ENCODE results near the gene TOR1B.

Gene TOR1B

DNA sequence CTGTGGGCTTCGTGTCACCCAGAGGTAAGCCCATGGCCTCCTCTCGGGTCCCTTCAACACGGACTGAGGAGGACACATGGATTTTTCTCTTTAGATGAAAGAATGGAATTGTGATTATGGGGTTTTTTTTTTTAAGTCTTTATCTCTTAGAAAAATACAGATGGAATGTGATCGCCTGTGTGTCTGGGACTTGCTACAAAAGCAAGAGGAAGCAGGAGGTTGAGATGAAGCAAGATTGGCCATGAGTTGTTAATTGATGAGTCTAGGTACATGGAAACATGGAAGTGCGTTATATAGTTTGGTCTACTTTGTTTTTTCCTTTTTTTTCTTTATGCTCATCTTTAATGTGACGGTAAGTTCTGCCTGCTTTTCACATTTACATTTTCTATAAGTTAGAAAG, 46.9 kb downstream of the TOR1B start:
- DNase-seq, result no peak

DNA sequence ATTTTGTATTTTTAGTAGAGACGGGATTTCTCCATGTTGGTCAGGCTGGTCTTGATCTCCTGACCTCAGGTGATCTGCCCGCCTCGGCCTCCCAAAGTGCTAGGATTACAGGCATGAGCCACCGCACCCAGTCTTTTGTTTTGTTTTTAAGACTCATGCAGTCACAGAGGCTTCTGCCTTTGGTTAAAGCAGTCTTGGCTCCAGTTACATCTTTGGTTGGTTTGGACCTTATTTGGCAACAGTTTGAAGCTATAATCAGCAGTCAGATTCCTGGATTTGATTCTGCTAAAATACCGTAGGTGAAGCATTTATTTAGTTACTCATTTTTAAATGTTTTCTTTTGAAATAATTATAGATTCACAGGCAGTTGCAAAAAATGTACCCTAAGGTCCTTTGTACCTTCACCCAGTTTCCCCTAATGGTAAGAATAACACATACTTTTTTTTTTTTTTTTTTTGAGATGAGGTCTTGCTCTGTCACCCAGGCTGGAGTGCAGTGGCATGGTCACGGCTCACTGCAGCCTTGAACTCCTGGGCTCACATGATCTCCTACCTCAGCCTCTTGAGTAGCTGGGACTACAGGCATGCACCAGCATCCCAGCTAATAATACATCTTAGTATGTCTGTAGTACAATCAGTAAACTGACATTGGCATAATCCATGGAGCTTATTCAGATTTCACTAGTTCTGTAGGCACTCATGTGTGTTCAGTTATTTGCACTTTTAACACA, 48.0 kb downstream of the TOR1B start:
- DNase-seq, result no peak

- no peak for DNase-seq
Observed at GRCh38 chr9:129851821-129852220, 48.8 kb downstream of the TOR1B start.

GRCh38 chr9:129852579-129852978, 49.6 kb downstream of the TOR1B start:
- no peak for DNase-seq

GRCh38 chr9:129853614-129854013, 50.6 kb downstream of the TOR1B start:
- no peak for DNase-seq

DNA sequence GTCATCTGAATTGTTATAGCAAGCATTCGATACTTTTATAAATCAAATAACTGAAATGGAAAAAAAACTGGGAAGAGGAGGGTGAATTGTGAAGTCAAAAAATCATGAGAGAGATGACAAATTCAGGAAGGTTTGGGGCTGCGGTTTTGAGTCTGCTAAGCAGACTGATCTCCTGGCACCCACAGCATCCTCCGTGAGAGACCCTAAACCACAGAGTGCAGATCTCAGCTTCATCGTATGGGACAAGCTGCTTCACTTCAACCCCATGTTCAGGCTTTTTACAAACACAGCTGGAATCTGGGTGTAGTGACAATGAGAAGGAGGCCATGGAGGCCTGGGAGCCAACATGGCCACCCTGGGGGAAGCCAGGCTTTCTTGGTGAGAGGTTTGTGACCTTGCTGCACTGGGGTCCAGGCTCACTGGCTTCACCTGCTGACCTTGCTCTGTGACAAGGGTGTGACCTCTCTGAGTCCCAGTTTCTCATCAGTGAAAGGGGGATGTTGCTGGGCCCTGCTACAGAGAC, 51.7 kb downstream of the TOR1B start:
- DNase-seq, result no peak

DNA sequence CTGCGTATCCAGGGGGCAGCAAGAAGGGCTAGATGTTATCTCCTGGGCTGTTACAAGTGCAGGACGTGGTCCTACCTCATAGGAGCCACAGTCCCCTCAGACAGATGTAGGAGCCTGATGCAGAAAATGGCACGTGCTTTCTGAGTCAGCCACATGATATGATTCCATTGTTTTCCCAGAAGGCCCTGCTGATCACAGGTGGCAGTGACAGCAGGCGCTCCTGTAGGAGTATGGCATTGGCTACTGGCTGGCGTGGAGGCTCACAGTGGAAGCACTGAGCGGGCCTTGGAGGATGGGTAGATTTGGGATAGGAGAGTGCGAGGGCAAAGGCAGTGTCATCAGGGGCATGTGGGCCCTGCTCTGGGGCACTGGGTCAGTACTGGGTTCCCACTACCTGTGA, 54.2 kb downstream of the TOR1B start:
- DNase-seq, result no peak

- DNase-seq, result no peak
Observed at GRCh38 chr9:129858167-129858962, 55.4 kb downstream of the TOR1B start.

Measured in stimulated activated CD4-positive, alpha-beta T cell treated with anti-CD3 and anti-CD28 coated beads, Interleukin-1b, Interleukin-23, amount 100 ng/mL, for 48 hours (primary cell).